Measurements from ENCODE around the gene CKAP4. TPM values are rescaled to one million over a fixed set of nuclear protein-coding genes. Genes with fewer than 3 reads are reported as not detected.

CKAP4 gene
- total and polyA plus RNA-seq, 2 of the 13 experiments (the other 11 are each of a cell fraction or from before 2014, with no cell fraction given): 39.2 to 70.2 TPM

GRCh38 chr12:106284358-106285105, 36.7 kb upstream of the CKAP4 start (continued):
- TF ChIP-seq ZNF207 (IDR thresholded peaks at IDR 0.05; ENCODE audit: borderline replicate concordance): no peak
- peak; percentile 34; the same call in 1 of the 2 replicates for TF ChIP-seq ARID4A (CRISPR knock-in tag; IDR thresholded peaks at IDR 0.05; ENCODE audit: borderline replicate concordance)
- no peak for TF ChIP-seq ZNF30 (CRISPR knock-in tag; IDR thresholded peaks at IDR 0.05)
- TF ChIP-seq NFE2L1 (CRISPR knock-in tag; IDR thresholded peaks at IDR 0.05; ENCODE audit: borderline replicate concordance): no peak
- TF ChIP-seq EZH2 (conservative IDR thresholded peaks at IDR 0.05; ENCODE audit: low read depth, low read length): no peak
- TF ChIP-seq RCOR2 (CRISPR knock-in tag; IDR thresholded peaks at IDR 0.05): peak; percentile 52; the same call in 1 of the 2 replicates
- no peak for TF ChIP-seq CENPT (CRISPR knock-in tag; IDR thresholded peaks at IDR 0.05; ENCODE audit: low read depth)
- TF ChIP-seq ARID3A (IDR thresholded peaks at IDR 0.05; ENCODE audit: low read depth, low read length): peak; percentile 69; the same call in 1 of the 2 replicates
- 0 out of 2 replicates have a peak, but pooled peaks have one; percentile 39 for TF ChIP-seq YEATS2 (CRISPR knock-in tag; IDR thresholded peaks at IDR 0.05; ENCODE audit: borderline replicate concordance)
- TF ChIP-seq SNAPC5 (CRISPR knock-in tag; IDR thresholded peaks at IDR 0.05; ENCODE audit: borderline replicate concordance): no peak
- no peak for TF ChIP-seq ZNF652 (CRISPR knock-in tag; IDR thresholded peaks at IDR 0.05; ENCODE audit: borderline replicate concordance, low read depth)
- peak; percentile 69 for TF ChIP-seq THAP11 (CRISPR knock-in tag; IDR thresholded peaks at IDR 0.05)
- no peak for TF ChIP-seq ZMYM2 (CRISPR knock-in tag; IDR thresholded peaks at IDR 0.05)
- no peak for TF ChIP-seq TFDP2 (CRISPR knock-in tag; IDR thresholded peaks at IDR 0.05)
- no peak for TF ChIP-seq HCFC1 (IDR thresholded peaks at IDR 0.05; ENCODE audit: low read depth, low read length)
- peak; percentile 94 for TF ChIP-seq HNF1B (CRISPR knock-in tag; IDR thresholded peaks at IDR 0.05)
- peak; percentile 70; the same call in 1 of the 2 replicates for TF ChIP-seq IRF9 (CRISPR knock-in tag; IDR thresholded peaks at IDR 0.05; ENCODE audit: borderline replicate concordance)
- 0 out of 2 replicates have a peak, but pooled peaks have one; percentile 35 for TF ChIP-seq ZNF232 (CRISPR knock-in tag; IDR thresholded peaks at IDR 0.05; ENCODE audit: borderline replicate concordance)
- TF ChIP-seq MED8 (CRISPR knock-in tag; IDR thresholded peaks at IDR 0.05; ENCODE audit: insufficient replicate concordance): no peak

Measured in HepG2 (cell line).